HL-60 (cell line): ENCODE data around the gene C4BPB.

Experiments
- DNase-seq, 2 experiments: peaks; one replicate each; pipeline ENCODE4 v3.0.0-alpha.2; 2010 to 2020; ENCODE audit warnings: low read depth in 1 of 2, low spot score in 1 of 2
- H3K27ac ChIP-seq: fragments of 250-450 bp; sonication (Bioruptor Pico); replicated peaks from 2 replicates; pipeline ENCODE4 v1.5.1; 2020; ENCODE audit warnings: mild to moderate bottlenecking, moderate library complexity
- H3K27me3 ChIP-seq: fragments of 250-450 bp; sonication (Bioruptor Pico); 2 replicates; pipeline ENCODE4 v1.5.1; 2021; ENCODE audit warnings: mild to moderate bottlenecking, moderate library complexity; ENCODE audit not compliant: insufficient read depth, poor library complexity, severe bottlenecking
- H3K4me3 ChIP-seq: replicated peaks from 2 replicates; pipeline ENCODE4 v1.5.1; 2011; ENCODE audit warnings: mild to moderate bottlenecking, control low read depth, low read length; ENCODE audit not compliant: insufficient read depth
- CTCF ChIP-seq: IDR thresholded peaks from one replicate; pipeline ENCODE4 v1.5.1; 2011; ENCODE audit warnings: low read length, control low read depth, inconsistent platforms; ENCODE audit not compliant: insufficient read depth
- GABPA ChIP-seq: IDR thresholded peaks from 2 replicates; pipeline ENCODE4 v1.6.1; 2012; ENCODE audit warnings: low read depth
- POLR2AphosphoS5 ChIP-seq: IDR thresholded peaks from 2 replicates; pipeline ENCODE4 v1.6.1; 2012; ENCODE audit warnings: low read depth
- REST ChIP-seq: IDR thresholded peaks from 2 replicates; pipeline ENCODE4 v1.6.1; 2012; ENCODE audit warnings: low read depth; ENCODE audit not compliant: insufficient replicate concordance
- SPI1 ChIP-seq: IDR thresholded peaks from 2 replicates; pipeline ENCODE4 v1.6.1; 2012; ENCODE audit warnings: low read depth, mild to moderate bottlenecking, borderline replicate concordance

Gene C4BPB

GRCh38 chr1:207069858-207070506, 18.7 kb upstream of the C4BPB start:
- H3K27me3 ChIP-seq, result no peaks in the 10 kb centered on the region
- H3K27ac ChIP-seq, result peak overlapping the region; percentile 32
- DNase-seq, result peak; percentile 26 to 48
- TF ChIP-seq SPI1 (peak; percentile 85), CTCF (no peak)
- H3K4me3 ChIP-seq, result no peak overlapping the region

GRCh38 chr1:207070811-207071210, 17.8 kb upstream of the C4BPB start:
- DNase-seq, result peak in 1 of 2 experiments; percentile 90
- peak overlapping the region; percentile 32 for H3K27ac ChIP-seq
- TF ChIP-seq REST (no peak), POLR2AphosphoS5 (0 out of 2 replicates have a peak, but pooled peaks have one; percentile 28)

GRCh38 chr1:207071426-207071825, 17.2 kb upstream of the C4BPB start:
- Histone ChIP-seq H3K27ac (no peak overlapping the region), H3K27me3 (no peaks in the 10 kb centered on the region), H3K4me3 (no peak overlapping the region)
- no peak for DNase-seq
- TF ChIP-seq REST, result no peak

More at GRCh38 chr1:207070811-207071210, 17.8 kb upstream of the C4BPB start:
- H3K4me3 ChIP-seq, result no peak overlapping the region
- no peaks in the 10 kb centered on the region for H3K27me3 ChIP-seq

GRCh38 chr1:207072233-207072632, 16.4 kb upstream of the C4BPB start:
- H3K4me3 ChIP-seq, result no peak overlapping the region
- H3K27ac ChIP-seq, result no peak overlapping the region
- no peak for DNase-seq
- no peak for TF ChIP-seq REST
- no peak for TF ChIP-seq CTCF
- no peak for TF ChIP-seq POLR2AphosphoS5
- no peak for TF ChIP-seq GABPA
- TF ChIP-seq SPI1, result no peak
- no peaks in the 10 kb centered on the region for H3K27me3 ChIP-seq
